NCI-H128 (cell line): ENCODE measurements around the gene MYBPHL.

ENCODE experiments used
- DNase-seq: peaks from one replicate; lab custom pipeline; 2025; ENCODE audit not compliant: unreplicated experiment; lab: John Stamatoyannopoulos, UW

MYBPHL gene

DNA sequence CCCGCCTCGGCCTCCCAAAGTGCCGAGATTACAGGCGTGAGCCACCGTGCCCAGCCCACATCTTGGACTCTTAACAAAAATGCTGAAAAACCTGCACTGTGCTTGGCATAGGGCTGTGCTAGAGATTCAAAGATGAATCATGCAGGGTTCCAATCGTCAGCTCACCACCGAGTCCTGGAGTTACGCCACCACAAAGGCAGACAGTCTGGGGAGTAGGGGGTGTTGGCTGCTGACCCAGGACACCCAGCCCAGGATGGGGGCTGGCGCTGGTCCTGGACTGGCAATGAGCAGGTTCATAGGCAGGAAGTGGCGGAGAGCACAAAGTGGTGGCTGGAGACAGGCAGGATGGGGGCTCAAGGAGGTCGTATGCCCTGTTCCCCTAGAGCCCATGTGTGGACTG is 39.8 kb downstream of the MYBPHL start:
- DNase-seq, result no peak

DNA sequence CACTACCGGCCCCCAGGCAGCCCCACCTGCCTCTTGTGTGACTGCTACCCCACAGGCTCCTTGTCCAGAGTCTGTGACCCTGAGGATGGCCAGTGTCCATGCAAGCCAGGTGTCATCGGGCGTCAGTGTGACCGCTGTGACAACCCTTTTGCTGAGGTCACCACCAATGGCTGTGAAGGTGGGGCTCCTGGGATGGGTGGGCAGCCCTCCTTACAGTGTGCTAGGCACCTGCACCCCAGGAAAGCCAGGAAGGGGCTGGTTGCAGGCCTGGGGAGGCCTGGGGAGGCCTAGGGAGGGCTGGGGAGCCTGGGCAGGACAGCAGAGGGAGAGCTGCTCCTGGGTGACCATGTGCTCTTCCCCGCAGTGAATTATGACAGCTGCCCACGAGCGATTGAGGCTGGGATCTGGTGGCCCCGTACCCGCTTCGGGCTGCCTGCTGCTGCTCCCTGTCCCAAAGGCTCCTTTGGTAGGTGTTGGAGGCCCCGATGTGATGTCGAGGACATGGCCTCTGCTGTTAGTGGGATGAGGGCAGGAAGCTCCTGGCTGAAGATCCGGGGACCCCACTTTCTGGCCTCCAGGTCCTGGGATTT is 41.0 kb downstream of the MYBPHL start:
- DNase-seq, result no peak

- no peak for DNase-seq
These were observed 41.8 kb downstream of the MYBPHL start for GRCh38 chr1:109265016-109265415.

GRCh38 chr1:109264379-109264755 is 42.4 kb downstream of the MYBPHL start:
- DNase-seq, result no peak

DNA sequence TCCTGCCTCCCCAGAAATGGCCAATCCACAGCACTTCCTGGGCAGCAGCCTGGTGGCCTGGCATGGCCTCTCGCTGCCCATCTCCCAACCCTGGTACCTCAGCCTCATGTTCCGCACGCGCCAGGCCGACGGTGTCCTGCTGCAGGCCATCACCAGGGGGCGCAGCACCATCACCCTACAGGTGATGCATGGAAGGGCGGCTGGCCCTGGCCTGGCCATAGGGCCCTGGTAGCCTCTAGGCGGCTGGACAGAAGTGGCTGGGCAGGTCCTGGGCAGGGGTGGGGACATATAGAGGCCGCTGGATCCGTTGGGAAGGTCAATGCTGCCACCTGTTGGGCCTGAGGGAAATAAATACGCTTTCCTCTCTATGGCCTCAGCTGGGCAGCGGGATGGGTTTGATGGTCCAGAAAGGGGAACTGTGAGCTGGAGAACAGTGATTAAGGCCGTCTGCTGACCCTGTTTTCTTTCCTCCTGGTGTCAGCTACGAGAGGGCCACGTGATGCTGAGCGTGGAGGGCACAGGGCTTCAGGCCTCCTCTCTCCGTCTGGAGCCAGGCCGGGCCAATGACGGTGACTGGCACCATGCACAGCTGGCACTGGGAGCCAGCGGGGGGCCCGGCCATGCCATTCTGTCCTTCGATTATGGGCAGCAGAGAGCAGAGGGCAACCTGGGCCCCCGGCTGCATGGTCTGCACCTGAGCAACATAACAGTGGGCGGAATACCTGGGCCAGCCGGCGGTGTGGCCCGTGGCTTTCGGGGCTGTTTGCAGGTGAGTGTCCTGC is 43.0 kb downstream of the MYBPHL start:
- no peak for DNase-seq

DNA sequence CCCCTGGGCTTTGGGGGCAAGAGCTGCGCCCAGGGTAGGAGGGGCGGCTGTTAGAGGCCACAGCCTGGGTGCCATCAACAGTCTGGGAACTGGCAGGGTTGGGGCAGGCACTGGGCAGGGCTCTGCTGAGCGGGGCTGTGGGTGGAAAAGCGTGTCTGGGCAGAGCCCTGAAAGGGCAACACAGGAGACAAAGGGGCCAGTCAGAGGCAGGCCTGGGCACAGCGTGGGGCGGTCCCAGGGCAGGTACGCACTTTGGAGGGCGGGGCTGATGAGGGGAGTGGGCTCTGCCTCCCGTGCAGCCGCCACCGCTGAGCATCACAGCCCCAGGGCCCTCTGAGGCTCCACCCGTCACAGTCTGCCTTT is 43.6 kb downstream of the MYBPHL start:
- DNase-seq, result no peak

- DNase-seq, result no peak
These were observed 44.4 kb downstream of the MYBPHL start for GRCh38 chr1:109262231-109263055.

- no peak for DNase-seq
These were observed 45.2 kb downstream of the MYBPHL start for GRCh38 chr1:109261578-109261977.

DNA sequence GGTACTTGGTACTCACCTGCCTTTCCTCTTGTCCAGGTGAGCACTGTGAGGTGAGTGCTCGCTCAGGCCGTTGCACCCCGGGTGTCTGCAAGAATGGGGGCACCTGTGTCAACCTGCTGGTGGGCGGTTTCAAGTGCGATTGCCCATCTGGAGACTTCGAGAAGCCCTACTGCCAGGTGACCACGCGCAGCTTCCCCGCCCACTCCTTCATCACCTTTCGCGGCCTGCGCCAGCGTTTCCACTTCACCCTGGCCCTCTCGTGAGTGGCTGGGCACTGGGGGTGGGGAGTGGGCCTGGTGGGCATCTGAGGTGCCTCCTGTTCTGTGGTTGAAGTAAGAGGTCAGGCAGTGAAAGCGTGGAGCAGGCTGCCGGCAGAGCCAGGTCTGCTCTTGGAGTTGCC is 45.8 kb downstream of the MYBPHL start:
- DNase-seq, result no peak

DNA sequence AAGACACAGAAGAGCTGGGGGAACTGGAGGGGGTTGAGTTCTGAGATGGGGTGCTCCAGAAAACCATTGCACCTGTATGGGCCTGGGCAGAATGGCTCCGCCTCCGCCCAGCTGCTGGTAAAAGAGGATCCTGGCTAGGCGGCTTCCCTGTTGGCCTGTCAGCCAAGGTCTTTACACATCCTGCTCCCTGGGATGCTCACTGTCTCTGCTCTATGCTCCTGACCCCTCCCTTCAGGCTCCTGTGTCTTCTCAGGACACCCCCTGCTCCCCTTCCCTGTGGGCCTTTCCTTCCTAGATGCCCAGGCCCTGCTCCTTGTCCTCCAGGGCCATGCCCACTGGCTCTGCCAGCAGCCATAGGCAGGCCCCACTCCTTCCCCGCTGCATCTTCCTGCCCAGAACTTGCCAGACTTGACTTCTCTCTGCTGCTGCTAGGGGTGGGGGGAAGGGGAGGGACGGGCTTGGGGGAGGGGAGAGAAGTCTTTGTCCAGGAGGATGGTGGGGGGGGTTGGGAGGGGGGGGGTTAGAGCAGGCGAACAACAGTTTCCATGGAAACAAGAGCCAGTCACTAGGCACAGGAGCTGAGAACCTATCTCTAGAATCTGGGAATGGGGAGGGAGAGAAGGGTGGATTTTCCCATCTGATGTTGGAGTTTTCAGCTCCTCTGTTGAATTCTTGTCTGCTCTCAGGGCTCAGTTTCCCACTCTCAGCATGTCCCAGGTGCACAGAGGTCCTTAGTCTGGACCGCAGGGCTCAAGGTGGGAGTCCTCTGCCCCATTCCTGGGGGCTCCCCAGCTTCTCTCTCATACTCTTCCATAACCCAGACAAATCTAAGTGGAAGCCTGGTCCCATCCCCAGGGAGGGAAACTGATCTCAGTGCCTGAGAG is 46.9 kb downstream of the MYBPHL start:
- DNase-seq, result no peak

GRCh38 chr1:109258481-109259466 is 48.0 kb downstream of the MYBPHL start:
- no peak for DNase-seq

DNA sequence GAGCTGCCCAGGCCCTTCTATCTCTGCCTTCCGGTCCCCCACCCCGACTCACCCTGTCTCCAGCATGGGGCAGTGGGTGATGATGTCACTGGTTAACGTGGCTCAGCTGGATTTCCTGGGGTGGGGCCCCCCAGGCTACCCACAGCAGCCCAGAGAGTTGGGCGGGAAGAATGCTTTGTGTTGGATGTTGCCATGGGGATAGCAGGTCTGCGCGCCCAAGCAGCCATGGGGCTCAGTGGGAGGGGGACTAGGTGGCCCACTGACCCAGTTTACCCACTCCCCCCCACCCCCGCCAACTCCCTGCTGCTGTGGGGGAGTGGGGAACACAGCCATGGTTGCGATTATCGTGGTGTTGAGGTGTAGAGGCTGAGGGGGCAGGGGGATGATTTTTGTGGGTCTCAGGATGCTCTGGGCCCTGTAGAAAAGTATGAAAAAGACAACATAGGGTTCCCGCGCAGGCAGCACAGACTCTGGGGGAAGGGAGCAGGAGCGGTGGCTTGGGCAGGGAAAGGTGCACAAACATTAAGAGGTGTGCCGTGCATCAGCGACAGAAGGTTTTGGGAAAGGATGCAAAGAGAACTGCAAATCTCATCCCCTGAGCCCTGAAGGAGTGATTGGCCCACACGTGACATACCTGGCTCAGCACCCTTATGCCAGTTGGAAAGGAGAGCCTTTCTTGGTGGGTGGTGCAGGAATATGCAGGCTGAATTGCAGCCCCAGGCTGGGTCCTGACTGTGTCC is 49.0 kb downstream of the MYBPHL start:
- no peak for DNase-seq

GRCh38 chr1:109256971-109257681 is 49.7 kb downstream of the MYBPHL start:
- no peak for DNase-seq

- DNase-seq, result no peak
These were observed 50.7 kb downstream of the MYBPHL start for GRCh38 chr1:109256085-109256484.

- no peak for DNase-seq
These were observed 51.1 kb downstream of the MYBPHL start for GRCh38 chr1:109255678-109256077.

DNA sequence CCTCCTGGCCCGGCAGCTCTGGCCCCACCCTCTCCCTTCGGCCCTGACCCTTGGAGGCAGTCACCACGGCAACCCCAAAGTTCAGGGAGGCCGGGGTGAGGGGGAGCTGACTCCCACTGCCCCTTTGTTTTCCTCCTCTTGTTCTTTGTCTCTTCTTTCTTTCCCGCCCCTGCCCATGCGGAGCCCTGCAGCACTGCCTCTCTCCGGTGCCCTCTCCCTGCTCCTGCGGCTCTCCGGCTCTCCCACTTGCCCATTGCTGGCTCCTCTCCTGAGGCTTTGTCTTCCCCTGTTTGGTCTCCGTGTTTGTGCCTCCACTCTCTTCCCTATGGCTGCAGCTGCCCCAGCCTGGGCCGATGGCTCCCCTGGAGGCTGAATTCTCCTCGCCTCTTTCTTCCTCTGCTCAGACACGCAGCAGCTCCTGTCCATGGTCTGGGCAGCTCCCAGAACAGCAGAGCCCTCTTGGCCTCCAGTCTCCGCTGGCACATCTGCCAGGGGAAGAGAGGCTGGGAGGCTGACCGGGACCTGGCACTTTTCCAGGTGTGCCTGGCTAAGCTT is 51.6 kb downstream of the MYBPHL start:
- DNase-seq, result no peak

GRCh38 chr1:109254621-109255096 is 52.2 kb downstream of the MYBPHL start:
- no peak for DNase-seq
